Keratinocyte (primary cell): ENCODE measurements around the gene SORT1. TPM values are rescaled to one million over a fixed set of nuclear protein-coding genes. Genes with fewer than 3 reads are reported as not detected.

Source experiments
- DNase-seq: peaks from one replicate; pipeline ENCODE4 v3.0.0-alpha.2; 2011; ENCODE audit warnings: low read depth, missing footprints, low spot score
- FAIRE-seq: peaks from 2 replicates; lab custom pipeline; 2011; peaks lifted over from hg19 to GRCh38; lab: Jason Lieb, UNC
- H2AFZ ChIP-seq: 2 replicates; pipeline ENCODE4 v1.6.0; 2012; ENCODE audit warnings: low read length, control low read depth, inconsistent platforms; ENCODE audit not compliant: control insufficient read depth
- H3K27ac ChIP-seq: 2 replicates; pipeline ENCODE4 v1.5.1; 2011; ENCODE audit warnings: low read length; ENCODE audit not compliant: control insufficient read depth, insufficient read depth
- H3K27me3 ChIP-seq: 3 replicates; pipeline ENCODE4 v1.6.0; 2011; ENCODE audit warnings: low read length; ENCODE audit not compliant: control insufficient read depth, insufficient read depth; ENCODE audit errors: extremely low read depth
- H3K36me3 ChIP-seq, 2 experiments: 2 replicates in 1 of 2; 3 replicates in 1 of 2; pipeline ENCODE4 v1.5.1; 2011; ENCODE audit warnings: low read length in 2 of 2, mild to moderate bottlenecking in 1 of 2; ENCODE audit not compliant: control insufficient read depth in 2 of 2, insufficient read depth in 2 of 2; ENCODE audit errors: extremely low read depth in 1 of 2
- H3K4me1 ChIP-seq: 3 replicates; pipeline ENCODE4 v1.5.1; 2011; ENCODE audit warnings: low read length; ENCODE audit not compliant: control insufficient read depth, insufficient read depth; ENCODE audit errors: extremely low read depth
- H3K4me2 ChIP-seq: 3 replicates; pipeline ENCODE4 v1.6.0; 2011; ENCODE audit warnings: low read depth, low read length; ENCODE audit not compliant: control insufficient read depth, insufficient read depth; ENCODE audit errors: extremely low read depth
- H3K4me3 ChIP-seq, 3 experiments: fragments of 200-600 bp in 1 of 3; sonication (generic) in 1 of 3; 2 replicates in 2 of 3; 3 replicates in 1 of 3; pipeline ENCODE4 v1.5.1; 2011 to 2016; ENCODE audit warnings: low read length in 3 of 3, mild to moderate bottlenecking in 3 of 3, control low read depth in 2 of 3, inconsistent platforms in 1 of 3, low read depth in 1 of 3, mixed read lengths in 1 of 3, mixed run types in 1 of 3, moderate library complexity in 1 of 3; ENCODE audit not compliant: control insufficient read depth in 2 of 3, insufficient read depth in 2 of 3; ENCODE audit errors: extremely low read depth in 1 of 3
- H3K79me2 ChIP-seq: 2 replicates; pipeline ENCODE4 v1.6.0; 2012; ENCODE audit warnings: low read length; ENCODE audit not compliant: control insufficient read depth, insufficient read depth
- H3K9ac ChIP-seq: 3 replicates; pipeline ENCODE4 v1.6.0; 2011; ENCODE audit warnings: low read length; ENCODE audit not compliant: control insufficient read depth, insufficient read depth; ENCODE audit errors: extremely low read depth
- H3K9me1 ChIP-seq: 3 replicates; pipeline ENCODE4 v1.6.0; 2011; ENCODE audit warnings: low read length; ENCODE audit not compliant: control insufficient read depth, insufficient read depth; ENCODE audit errors: extremely low read depth
- H3K9me3 ChIP-seq: 2 replicates; pipeline ENCODE4 v1.5.1; 2012; ENCODE audit warnings: low read depth, low read length; ENCODE audit not compliant: control insufficient read depth
- H4K20me1 ChIP-seq: 3 replicates; pipeline ENCODE4 v1.6.0; 2011; ENCODE audit warnings: low read length; ENCODE audit not compliant: control insufficient read depth, insufficient read depth; ENCODE audit errors: extremely low read depth
- CTCF ChIP-seq, 3 experiments: IDR thresholded peaks in 1 of 3; conservative IDR thresholded peaks in 1 of 3; optimal IDR thresholded peaks in 1 of 3; 2 replicates in 2 of 3; 3 replicates in 1 of 3; pipeline versions ENCODE3 to v1.5.1; 2011; ENCODE audit warnings: low read length in 3 of 3, mild to moderate bottlenecking in 3 of 3, moderate library complexity in 2 of 3, control low read depth in 1 of 3, inconsistent platforms in 1 of 3; ENCODE audit not compliant: insufficient read depth in 2 of 3; ENCODE audit errors: extremely low read depth in 1 of 3
- EZH2 ChIP-seq: IDR thresholded peaks from one replicate; pipeline ENCODE4 v1.6.1; 2012; ENCODE audit warnings: inconsistent platforms, mild to moderate bottlenecking, low read length, moderate library complexity
- dilution Hi-C: fragments of 300-500 bp; cut with MboI; formaldehyde crosslinking; loops from one replicate; pipeline ENCODE4 v1.7.0; 2020; ENCODE audit warnings: low sequenced_read_pairs; ENCODE audit not compliant: extremely low pct_ligation_motif_present
- polyA plus RNA-seq, 5 experiments: library from polyadenylated mRNA; depleted of rRNA in 3 of 5; stranded (reverse) in 3 of 5; stranded (forward) in 1 of 5; unstranded in 1 of 5; fragments of >200 nt; gene quantifications; 1 replicate in 1 of 5; 2 replicates in 3 of 5; 3 replicates in 1 of 5; pipeline versions ENCODE4 v1.2.1 to v1.2.3, GENCODE V29; 2011 to 2012; ENCODE audit warnings: missing spikeins in 2 of 5, low read depth in 1 of 5, low replicate concordance in 1 of 5

SORT1 gene
- polyA plus RNA-seq, 1 donor (not counting 4 experiments of a cell fraction or from before 2014, with no cell fraction given) = 1.6 TPM

DNA sequence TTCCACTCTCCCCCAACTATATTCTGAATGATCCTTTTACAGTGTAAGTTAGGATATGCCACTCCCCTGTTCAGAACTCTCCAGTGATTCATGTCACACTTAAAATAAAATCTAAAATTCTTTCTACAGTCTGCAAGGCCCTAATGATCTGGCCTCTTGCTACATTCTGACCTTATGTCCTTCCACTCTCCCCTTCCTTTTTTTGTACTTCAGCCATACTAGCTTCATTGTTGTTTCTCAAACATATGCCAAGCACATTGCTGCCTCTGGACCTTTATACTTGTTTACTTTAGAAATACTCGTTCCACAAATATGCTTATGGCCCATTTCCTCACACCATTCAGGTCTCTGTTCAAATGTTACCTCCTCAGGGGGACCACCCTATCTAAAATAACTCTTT lies 43.4 kb upstream of the SORT1 start:
- no peak for DNase-seq
- Histone ChIP-seq H4K20me1 (no peaks in the 10 kb centered on the region), H3K27ac (no peak overlapping the region), H3K9me1 (no peaks in the 10 kb centered on the region), H2AFZ (no peak overlapping the region), H3K79me2 (no peaks in the 10 kb centered on the region), H3K9me3 (no peaks in the 10 kb centered on the region), H3K9ac (no peak overlapping the region), H3K27me3 (peaks cover 20% of the 10 kb centered on the region), H3K4me1 (no peaks in the 10 kb centered on the region), H3K4me3 (no peak overlapping the region), H3K4me2 (no peak overlapping the region), H3K36me3 (no peaks in the 10 kb centered on the region)
- dilution Hi-C loops = no loop called here
- FAIRE-seq = no peak
- TF ChIP-seq EZH2 = no peak
- TF ChIP-seq CTCF (optimal IDR thresholded peaks at IDR 0.05 in 1 of 3, IDR thresholded peaks at IDR 0.05 in 1 of 3, conservative IDR thresholded peaks at IDR 0.05 in 1 of 3; ENCODE audit: extremely low read depth in 1 of 3, insufficient read depth in 2 of 3, low read length in 3 of 3) = no peak

DNA sequence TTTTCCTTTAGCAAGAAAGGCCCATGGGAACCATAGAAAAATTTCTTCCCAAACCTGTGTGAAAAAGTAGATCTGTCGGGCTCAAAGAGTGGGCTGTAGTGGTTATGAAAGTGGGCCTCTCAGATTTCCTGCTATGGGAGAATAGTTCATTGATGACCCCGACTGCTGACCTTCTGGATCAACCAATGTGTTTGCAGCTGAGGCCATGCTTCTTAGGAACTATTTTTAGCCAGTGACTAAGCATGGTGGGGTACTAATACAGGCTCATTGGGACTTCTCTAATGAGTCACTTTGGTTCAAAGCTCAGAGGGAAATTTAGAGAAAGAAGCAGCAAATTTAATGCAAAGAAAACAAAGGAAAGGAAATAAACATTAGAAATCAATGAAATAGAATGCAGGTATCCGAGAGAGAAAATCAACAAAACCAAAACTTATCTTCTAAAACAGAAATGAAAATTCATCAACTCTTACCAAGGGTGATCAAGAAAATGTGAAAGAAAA lies 41.1 kb upstream of the SORT1 start:
- Histone ChIP-seq H3K27me3 (peaks cover 16% of the 10 kb centered on the region), H3K9me1 (no peaks in the 10 kb centered on the region), H2AFZ (no peak overlapping the region), H3K27ac (no peak overlapping the region), H3K36me3 (no peaks in the 10 kb centered on the region), H3K9me3 (no peaks in the 10 kb centered on the region), H3K4me2 (no peak overlapping the region), H3K4me1 (no peaks in the 10 kb centered on the region), H3K4me3 (no peak overlapping the region), H3K9ac (no peak overlapping the region), H3K79me2 (no peaks in the 10 kb centered on the region), H4K20me1 (no peaks in the 10 kb centered on the region)
- dilution Hi-C loops = no loop called here
- no peak for FAIRE-seq
- no peak for DNase-seq
- no peak for TF ChIP-seq EZH2
- TF ChIP-seq CTCF (optimal IDR thresholded peaks at IDR 0.05 in 1 of 3, IDR thresholded peaks at IDR 0.05 in 1 of 3, conservative IDR thresholded peaks at IDR 0.05 in 1 of 3; ENCODE audit: extremely low read depth in 1 of 3, insufficient read depth in 2 of 3, low read length in 3 of 3) = no peak
